Type B pancreatic cell (in vitro differentiated cells): ENCODE results near the gene APOL4. TPM values are rescaled to one million over a fixed set of nuclear protein-coding genes. Genes with fewer than 3 reads are reported as not detected.
"Not testable (repeated sequence)": the region's sequence is repeated elsewhere in the genome, so short reads cannot be mapped to it uniquely, and the experiment has no call there.

Source experiments
- DNase-seq: peaks from one replicate; pipeline ENCODE4 v3.0.0; 2021; ENCODE audit warnings: mixed read lengths; ENCODE audit not compliant: unreplicated experiment; ENCODE audit errors: extremely low spot score
- H3K27ac Mint-ChIP-seq: 2 replicates; pipeline ENCODE4 v1.8.0; 2021; ENCODE audit warnings: mild to moderate bottlenecking, mixed read lengths
- H3K27me3 Mint-ChIP-seq: 2 replicates; pipeline ENCODE4 v1.8.0; 2021; ENCODE audit warnings: mixed read lengths
- H3K36me3 Mint-ChIP-seq: 2 replicates; pipeline ENCODE4 v1.8.0; 2021; ENCODE audit warnings: mixed read lengths
- H3K4me1 Mint-ChIP-seq: one replicate; pipeline ENCODE4 v1.8.0; 2021; ENCODE audit warnings: mixed read lengths; ENCODE audit not compliant: unreplicated experiment
- H3K4me3 Mint-ChIP-seq: 2 replicates; pipeline ENCODE4 v1.8.0; 2021; ENCODE audit warnings: mild to moderate bottlenecking, mixed read lengths
- H3K9me3 Mint-ChIP-seq: 2 replicates; pipeline ENCODE4 v1.8.0; 2021; ENCODE audit warnings: mixed read lengths
- total RNA-seq: library from RNA; stranded (reverse); gene quantifications from 2 replicates; pipeline ENCODE4 v1.2.1, GENCODE V29; 2021; ENCODE audit warnings: low replicate concordance
- TF ChIP-seq, protein P1 (sequence below): fragments of 200-600 bp; sonication (generic); conservative IDR thresholded peaks from 2 replicates; pipeline ENCODE4 v1.5.0; 2021; ENCODE audit warnings: antibody characterized with exemption, mild to moderate bottlenecking

The APOL4 gene
- total RNA-seq, 1 donor from 2014 or later: 1.4 TPM

DNA sequence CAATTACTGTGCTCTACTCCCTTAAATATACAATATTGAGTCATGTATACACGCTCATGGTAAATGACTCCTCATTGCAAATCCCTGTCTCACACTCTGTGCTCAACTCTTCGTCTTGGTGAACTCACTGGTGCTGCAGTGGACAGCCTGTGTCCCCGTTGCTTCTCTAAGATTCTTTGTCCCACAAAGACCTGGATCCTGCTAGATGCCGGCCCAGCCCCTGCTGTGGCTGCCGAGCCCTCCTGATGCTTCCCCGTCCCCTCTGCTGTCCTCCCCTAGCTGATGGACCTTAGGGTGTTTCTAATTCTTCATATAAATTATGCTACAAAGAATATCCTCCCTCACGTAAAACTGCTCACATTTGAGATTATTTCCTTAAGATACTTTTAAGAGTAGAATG is 32.2 kb upstream of the APOL4 start:
- peaks cover 41% of the 10 kb centered on the region for H3K36me3 Mint-ChIP-seq
- TF ChIP-seq, protein P1, sequence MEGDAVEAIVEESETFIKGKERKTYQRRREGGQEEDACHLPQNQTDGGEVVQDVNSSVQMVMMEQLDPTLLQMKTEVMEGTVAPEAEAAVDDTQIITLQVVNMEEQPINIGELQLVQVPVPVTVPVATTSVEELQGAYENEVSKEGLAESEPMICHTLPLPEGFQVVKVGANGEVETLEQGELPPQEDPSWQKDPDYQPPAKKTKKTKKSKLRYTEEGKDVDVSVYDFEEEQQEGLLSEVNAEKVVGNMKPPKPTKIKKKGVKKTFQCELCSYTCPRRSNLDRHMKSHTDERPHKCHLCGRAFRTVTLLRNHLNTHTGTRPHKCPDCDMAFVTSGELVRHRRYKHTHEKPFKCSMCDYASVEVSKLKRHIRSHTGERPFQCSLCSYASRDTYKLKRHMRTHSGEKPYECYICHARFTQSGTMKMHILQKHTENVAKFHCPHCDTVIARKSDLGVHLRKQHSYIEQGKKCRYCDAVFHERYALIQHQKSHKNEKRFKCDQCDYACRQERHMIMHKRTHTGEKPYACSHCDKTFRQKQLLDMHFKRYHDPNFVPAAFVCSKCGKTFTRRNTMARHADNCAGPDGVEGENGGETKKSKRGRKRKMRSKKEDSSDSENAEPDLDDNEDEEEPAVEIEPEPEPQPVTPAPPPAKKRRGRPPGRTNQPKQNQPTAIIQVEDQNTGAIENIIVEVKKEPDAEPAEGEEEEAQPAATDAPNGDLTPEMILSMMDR: no peak
- H3K4me3 Mint-ChIP-seq: no peak overlapping the region
- H3K4me1 Mint-ChIP-seq: peaks cover 46% of the 10 kb centered on the region
- H3K27ac Mint-ChIP-seq: no peak overlapping the region
- H3K27me3 Mint-ChIP-seq: no peaks in the 10 kb centered on the region
- no peak for DNase-seq
- peaks cover 8% of the 10 kb centered on the region for H3K9me3 Mint-ChIP-seq

DNA sequence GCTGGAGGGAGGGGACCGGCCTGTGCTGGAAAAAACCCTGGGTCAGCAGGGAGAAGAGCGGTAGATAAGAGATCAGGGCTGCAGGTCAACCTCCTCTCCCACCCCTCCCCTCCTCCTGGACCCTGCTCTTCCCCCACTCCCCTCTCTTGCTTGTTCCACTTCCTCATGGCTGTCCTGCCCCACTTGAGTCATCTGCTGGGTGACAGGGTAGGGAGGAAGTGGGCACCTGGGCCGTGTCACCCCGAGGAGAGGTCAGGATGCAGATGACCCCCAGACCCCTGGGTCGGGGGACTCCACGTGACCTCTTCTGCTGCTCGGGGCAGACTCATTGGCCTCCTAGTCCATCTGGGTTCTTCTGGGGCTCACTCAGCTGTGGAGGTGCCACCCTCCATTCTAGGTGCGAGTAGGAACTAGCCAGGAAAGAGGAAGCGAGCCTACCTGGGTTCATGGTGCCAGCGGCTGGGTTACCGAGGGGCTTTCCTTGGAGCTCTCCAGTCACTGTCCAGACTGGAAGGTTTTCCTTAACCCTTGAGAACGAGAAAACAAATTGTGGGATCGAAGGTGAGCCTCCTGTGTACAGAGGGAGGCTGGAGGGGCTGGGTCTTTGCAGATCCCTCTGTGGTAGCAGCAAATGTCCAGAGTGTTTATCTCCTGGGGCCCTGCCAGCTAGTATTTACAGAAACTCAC is 31.2 kb upstream of the APOL4 start:
- H3K4me3 Mint-ChIP-seq: no peak overlapping the region
- H3K9me3 Mint-ChIP-seq: peaks cover 8% of the 10 kb centered on the region
- DNase-seq: no peak
- peaks cover 42% of the 10 kb centered on the region for H3K4me1 Mint-ChIP-seq
- no peaks in the 10 kb centered on the region for H3K27me3 Mint-ChIP-seq
- no peak overlapping the region for H3K27ac Mint-ChIP-seq
- TF ChIP-seq, protein P1: no peak
- peaks cover 48% of the 10 kb centered on the region for H3K36me3 Mint-ChIP-seq

DNA sequence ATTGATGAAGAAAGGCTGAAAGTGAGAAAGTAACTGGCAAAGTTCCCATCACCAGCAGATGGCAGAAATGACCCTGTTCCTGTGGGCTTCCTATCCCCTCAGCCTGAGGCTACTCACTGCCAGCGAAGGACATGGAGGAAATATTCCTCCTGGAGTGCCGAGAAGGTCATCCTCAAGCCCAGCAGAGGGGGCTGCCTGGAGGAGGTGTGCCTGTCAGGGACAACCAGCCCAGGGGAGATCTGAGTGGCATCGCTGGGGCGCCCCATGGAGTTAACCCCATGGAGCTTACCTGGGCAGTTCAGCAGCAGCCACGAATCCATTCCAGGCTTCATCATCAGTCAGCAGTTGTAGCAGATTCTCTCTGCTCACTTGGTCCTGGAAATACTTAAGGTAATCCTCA is 29.4 kb upstream of the APOL4 start:
- H3K4me3 Mint-ChIP-seq, H3K27me3 Mint-ChIP-seq, H3K27ac Mint-ChIP-seq, DNase-seq, H3K9me3 Mint-ChIP-seq: not testable (repeated sequence)
- Mint-ChIP-seq H3K36me3 (peaks cover 49% of the 10 kb centered on the region), H3K4me1 (peaks cover 34% of the 10 kb centered on the region)

DNA sequence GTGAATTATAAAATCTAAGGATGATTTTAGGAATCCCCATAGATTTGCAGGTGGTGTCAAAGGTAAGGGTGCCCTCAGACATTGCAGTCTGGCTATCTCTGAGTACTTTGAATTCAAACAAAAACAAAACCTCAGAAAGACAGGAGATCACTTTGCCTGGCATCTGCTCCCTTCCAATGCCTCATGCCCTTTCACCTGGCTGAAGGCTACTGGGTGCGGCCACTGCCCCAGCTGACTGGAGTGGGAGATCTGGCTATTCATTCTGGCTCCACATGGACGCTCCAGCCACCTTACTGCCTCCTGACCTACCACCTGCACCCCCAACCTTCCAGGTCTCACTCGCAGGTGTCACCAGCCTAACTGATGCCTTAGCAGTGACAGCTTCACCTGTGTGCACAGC is 28.0 kb upstream of the APOL4 start:
- Mint-ChIP-seq H3K36me3 (peaks cover 38% of the 10 kb centered on the region), H3K4me1 (peaks cover 28% of the 10 kb centered on the region), H3K4me3 (peak overlapping the region; percentile 50), H3K27ac (peak overlapping the region; percentile 56)
- DNase-seq, H3K27me3 Mint-ChIP-seq, H3K9me3 Mint-ChIP-seq: not testable (repeated sequence)

DNA sequence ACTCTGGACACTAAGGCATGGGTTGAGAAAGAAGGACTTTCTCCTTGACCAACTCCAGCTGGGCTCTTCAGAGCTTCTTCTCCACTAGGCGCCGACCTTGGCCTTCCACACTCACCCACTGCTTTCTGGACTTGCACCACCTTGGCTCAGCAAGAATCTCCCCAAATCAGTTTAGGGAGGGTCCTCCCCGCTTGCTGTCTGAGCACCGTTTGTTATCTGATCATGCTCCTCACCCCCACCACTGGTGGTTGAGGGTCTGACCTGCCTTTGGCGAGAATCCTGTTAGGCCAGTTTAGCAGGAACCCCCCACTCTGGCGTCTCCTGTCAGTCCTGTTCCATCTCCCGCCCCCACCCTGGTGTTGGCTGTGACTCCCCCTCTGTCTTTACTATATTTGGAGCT is 27.3 kb upstream of the APOL4 start:
- TF ChIP-seq, protein P1: no peak
- H3K4me1 Mint-ChIP-seq: peaks cover 22% of the 10 kb centered on the region
- H3K27ac Mint-ChIP-seq: peak overlapping the region; percentile 56
- peaks cover 35% of the 10 kb centered on the region for H3K36me3 Mint-ChIP-seq
- no peaks in the 10 kb centered on the region for H3K27me3 Mint-ChIP-seq
- H3K9me3 Mint-ChIP-seq: no peaks in the 10 kb centered on the region
- peak overlapping the region; percentile 50 for H3K4me3 Mint-ChIP-seq
- DNase-seq: no peak

DNA sequence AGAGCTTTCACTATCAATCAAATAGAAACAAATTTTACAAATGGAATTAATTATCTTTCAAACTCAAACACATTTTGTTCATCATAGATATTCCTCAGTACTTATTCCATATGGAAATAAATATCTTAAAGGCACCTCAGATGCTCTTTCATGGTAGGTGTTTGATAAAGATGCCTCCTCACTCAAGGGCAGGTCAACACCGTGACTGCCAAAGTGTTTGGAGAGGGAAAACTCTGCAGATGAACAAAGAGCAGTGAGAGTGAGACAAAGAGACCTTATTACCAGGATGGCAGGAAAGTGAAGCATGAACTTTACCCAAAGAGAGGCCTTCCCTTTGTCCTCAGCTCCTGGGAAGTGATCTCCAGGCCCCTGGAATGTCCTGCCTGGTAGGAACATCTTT is 26.8 kb upstream of the APOL4 start:
- not testable (repeated sequence) for H3K27ac Mint-ChIP-seq, H3K4me3 Mint-ChIP-seq, H3K9me3 Mint-ChIP-seq, DNase-seq, H3K27me3 Mint-ChIP-seq
- peaks cover 29% of the 10 kb centered on the region for H3K36me3 Mint-ChIP-seq
- peaks cover 16% of the 10 kb centered on the region for H3K4me1 Mint-ChIP-seq

DNA sequence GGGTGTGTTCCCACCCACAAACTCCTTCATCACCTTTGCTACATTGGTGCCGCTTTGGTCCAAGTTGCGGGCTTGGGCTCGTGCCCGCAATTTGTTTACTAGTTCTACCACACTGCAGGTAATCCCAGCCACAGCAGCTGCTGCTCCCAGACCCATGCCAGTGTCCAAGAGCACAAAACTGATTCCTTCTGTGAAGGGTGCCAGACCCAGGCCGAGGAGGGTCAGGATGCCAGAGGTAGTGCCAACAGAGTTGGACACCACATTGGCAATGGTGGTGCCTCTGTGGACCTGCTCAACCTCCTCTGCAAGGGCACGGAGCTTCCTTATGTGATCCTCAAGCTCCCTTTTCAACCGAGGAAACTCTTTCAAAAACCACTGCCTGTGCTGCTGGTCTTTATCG is 26.2 kb upstream of the APOL4 start:
- H3K4me3 Mint-ChIP-seq: no peak overlapping the region
- DNase-seq: no peak
- H3K27ac Mint-ChIP-seq: no peak overlapping the region
- peaks cover 27% of the 10 kb centered on the region for H3K36me3 Mint-ChIP-seq
- no peaks in the 10 kb centered on the region for H3K27me3 Mint-ChIP-seq
- TF ChIP-seq, protein P1: no peak
- H3K4me1 Mint-ChIP-seq: peaks cover 16% of the 10 kb centered on the region
- H3K9me3 Mint-ChIP-seq: no peaks in the 10 kb centered on the region
